HEK293T (cell line): ENCODE measurements around the gene PPM1K.

ENCODE experiments used
- ELF4 ChIP-seq: fragments of 450-650 bp; IDR thresholded peaks from 2 replicates; pipeline ENCODE4 v1.6.1; 2017; ENCODE audit warnings: antibody characterized with exemption
- FOXA1 ChIP-seq: fragments of 450-650 bp; IDR thresholded peaks from 2 replicates; pipeline ENCODE4 v1.6.1; 2016; ENCODE audit warnings: mild to moderate bottlenecking
- NFRKB ChIP-seq: fragments of 450-650 bp; IDR thresholded peaks from 2 replicates; pipeline ENCODE4 v1.6.1; 2016; ENCODE audit warnings: mild to moderate bottlenecking, moderate library complexity
- SP1 ChIP-seq: fragments of 450-650 bp; IDR thresholded peaks from 2 replicates; pipeline ENCODE4 v1.6.1; 2017

DNA sequence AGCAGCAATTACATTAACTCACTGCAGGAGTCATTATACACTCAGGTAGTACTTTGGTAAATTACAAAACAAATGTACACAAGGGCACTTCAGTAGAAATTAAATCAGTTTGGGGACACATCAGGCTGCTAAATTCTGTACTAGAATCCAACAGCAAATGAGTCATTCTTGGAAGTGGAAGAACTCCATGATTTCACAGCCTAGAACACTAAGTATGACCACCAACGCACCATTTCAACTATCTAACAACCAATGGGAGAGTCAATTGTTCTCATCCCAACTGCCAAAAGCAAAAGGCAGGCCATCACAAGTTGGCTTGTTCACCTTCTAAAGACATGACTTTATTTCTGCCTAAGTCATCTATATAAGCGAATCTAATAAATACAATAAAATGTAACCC, 26.6 kb downstream of the PPM1K start:
- TF ChIP-seq FOXA1, result no peak
- TF ChIP-seq ELF4, result no peak
- TF ChIP-seq NFRKB, result no peak
- no peak for TF ChIP-seq SP1
